ENCODE results near the gene DDX39B. TPM values are rescaled to one million over a fixed set of nuclear protein-coding genes. Genes with fewer than 3 reads are reported as not detected.

The DDX39B gene
- total RNA-seq, 1 donor from 2014 or later, result 265 TPM

DNA sequence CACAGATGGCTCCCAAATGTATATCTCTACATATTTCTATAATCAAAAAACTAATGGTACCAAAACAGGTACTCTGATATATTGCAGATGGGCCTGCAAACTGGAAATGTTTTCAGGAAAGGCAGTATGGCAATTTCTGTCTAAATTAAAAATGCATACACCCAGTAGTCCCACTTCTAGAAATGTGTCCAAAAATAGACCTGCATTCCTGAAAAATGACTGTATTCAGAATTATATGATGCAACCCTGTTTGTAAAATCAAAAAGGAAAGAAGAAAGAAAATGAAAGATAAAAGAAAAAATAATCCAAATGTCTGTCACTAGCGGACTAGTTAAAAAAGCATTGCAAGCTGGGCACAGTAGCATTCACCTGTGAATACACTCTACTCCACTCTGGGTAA, 56.7 kb downstream of the DDX39B start:
- intact Hi-C loops (cut with DNase I), result no loop called here
- Histone ChIP-seq H3K9me3 (no peaks in the 10 kb centered on the region), H3K4me1 (no peaks in the 10 kb centered on the region), H3K4me3 (no peak overlapping the region), H3K27me3 (ENCODE audit: low read depth) (no peaks in the 10 kb centered on the region), H3K36me3 (no peaks in the 10 kb centered on the region), H3K27ac (no peak overlapping the region)
- ATAC-seq (no peak), DNase-seq (no peak)
- TF ChIP-seq, protein P1, sequence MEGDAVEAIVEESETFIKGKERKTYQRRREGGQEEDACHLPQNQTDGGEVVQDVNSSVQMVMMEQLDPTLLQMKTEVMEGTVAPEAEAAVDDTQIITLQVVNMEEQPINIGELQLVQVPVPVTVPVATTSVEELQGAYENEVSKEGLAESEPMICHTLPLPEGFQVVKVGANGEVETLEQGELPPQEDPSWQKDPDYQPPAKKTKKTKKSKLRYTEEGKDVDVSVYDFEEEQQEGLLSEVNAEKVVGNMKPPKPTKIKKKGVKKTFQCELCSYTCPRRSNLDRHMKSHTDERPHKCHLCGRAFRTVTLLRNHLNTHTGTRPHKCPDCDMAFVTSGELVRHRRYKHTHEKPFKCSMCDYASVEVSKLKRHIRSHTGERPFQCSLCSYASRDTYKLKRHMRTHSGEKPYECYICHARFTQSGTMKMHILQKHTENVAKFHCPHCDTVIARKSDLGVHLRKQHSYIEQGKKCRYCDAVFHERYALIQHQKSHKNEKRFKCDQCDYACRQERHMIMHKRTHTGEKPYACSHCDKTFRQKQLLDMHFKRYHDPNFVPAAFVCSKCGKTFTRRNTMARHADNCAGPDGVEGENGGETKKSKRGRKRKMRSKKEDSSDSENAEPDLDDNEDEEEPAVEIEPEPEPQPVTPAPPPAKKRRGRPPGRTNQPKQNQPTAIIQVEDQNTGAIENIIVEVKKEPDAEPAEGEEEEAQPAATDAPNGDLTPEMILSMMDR (IDR thresholded peaks at IDR 0.05), result no peak

DNA sequence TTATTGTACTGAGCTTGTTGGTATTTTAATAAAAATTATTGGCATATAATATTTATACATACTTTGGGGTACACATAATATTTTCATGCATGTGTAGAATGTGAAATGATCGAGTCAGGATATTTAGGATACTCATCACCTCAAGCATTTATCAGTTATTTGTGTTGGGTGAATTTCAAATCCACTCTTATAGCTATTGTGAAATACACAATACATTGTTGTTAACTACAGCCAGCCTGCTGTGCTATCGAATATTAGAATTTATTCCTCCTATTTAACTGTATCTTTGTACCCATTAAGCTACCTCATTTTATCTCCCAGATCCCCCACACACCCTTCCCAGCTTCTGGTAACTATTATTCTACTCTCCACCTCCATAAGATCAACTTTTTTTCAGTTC, 58.4 kb downstream of the DDX39B start:
- Histone ChIP-seq H3K4me3 (no peak overlapping the region), H3K27me3 (ENCODE audit: low read depth) (no peaks in the 10 kb centered on the region), H3K4me1 (no peaks in the 10 kb centered on the region), H3K27ac (no peak overlapping the region), H3K36me3 (no peaks in the 10 kb centered on the region), H3K9me3 (no peaks in the 10 kb centered on the region)
- TF ChIP-seq, protein P1 (IDR thresholded peaks at IDR 0.05), result no peak
- DNase-seq (no peak), ATAC-seq (no peak)
- intact Hi-C loops (cut with DNase I), result no loop called here

DNA sequence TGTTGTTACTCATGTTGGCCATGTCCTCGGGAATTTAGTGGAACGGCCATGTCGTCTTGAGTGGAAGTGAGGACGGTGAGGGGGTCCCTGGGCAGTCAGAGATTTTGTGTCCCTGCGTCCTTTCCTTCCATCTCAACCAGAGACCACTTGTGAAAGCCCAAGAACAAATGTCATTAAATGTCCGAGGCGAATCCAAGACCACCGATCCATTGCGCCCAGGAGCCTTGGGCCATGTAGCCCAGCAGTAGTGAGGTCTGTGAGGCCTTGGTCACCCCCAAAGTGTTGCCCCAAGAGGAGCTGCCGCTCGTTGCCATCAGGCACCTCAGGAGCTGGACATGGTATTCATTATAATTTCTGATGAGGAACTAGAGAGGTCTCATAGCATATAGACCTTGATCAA, 61.2 kb downstream of the DDX39B start:
- ATAC-seq, result no peak
- TF ChIP-seq, protein P1 (IDR thresholded peaks at IDR 0.05), result no peak
- no peak for DNase-seq
- intact Hi-C loops (cut with DNase I), result no loop called here
- H3K4me3 ChIP-seq, result no peak overlapping the region
- no peaks in the 10 kb centered on the region for H3K4me1 ChIP-seq
- no peak overlapping the region for H3K27ac ChIP-seq
- H3K9me3 ChIP-seq, result no peaks in the 10 kb centered on the region
- H3K36me3 ChIP-seq, result no peaks in the 10 kb centered on the region
- H3K27me3 ChIP-seq (ENCODE audit: low read depth), result no peaks in the 10 kb centered on the region

Other genes starting within 250 kb of the DDX39B start
- gene HLA-B, start 184.8 kb downstream of the DDX39B start, total RNA-seq, result 2,736 TPM
- gene MICA, start 138.4 kb downstream of the DDX39B start, total RNA-seq, result 33.1 TPM
- gene MICB, start 43.9 kb downstream of the DDX39B start, total RNA-seq, result 13.8 TPM
- not detected for gene MCCD1, start 13.0 kb downstream of the DDX39B start, total RNA-seq
- 1.6 TPM for gene ATP6V1G2, start 4.6 kb upstream of the DDX39B start, total RNA-seq
- gene NFKBIL1, start 5.6 kb upstream of the DDX39B start, total RNA-seq, result 17.8 TPM
- not detected for gene LTA, start 30.3 kb upstream of the DDX39B start, total RNA-seq
- gene TNF, start 33.6 kb upstream of the DDX39B start, total RNA-seq, result 4.5 TPM
- 10.0 TPM for gene LTB, start 40.4 kb upstream of the DDX39B start, total RNA-seq
- 127 TPM for gene LST1, start 44.3 kb upstream of the DDX39B start, total RNA-seq
- 2.6 TPM for gene NCR3, start 51.0 kb upstream of the DDX39B start, total RNA-seq
- 109 TPM for gene AIF1, start 73.2 kb upstream of the DDX39B start, total RNA-seq
- 133 TPM for gene PRRC2A, start 78.7 kb upstream of the DDX39B start, total RNA-seq
- 253 TPM for gene BAG6, start 110.7 kb upstream of the DDX39B start, total RNA-seq
- gene APOM, start 113.9 kb upstream of the DDX39B start, total RNA-seq, result 1.6 TPM
- 24.7 TPM for gene C6orf47, start 118.8 kb upstream of the DDX39B start, total RNA-seq
- 15.4 TPM for gene GPANK1, start 123.0 kb upstream of the DDX39B start, total RNA-seq
- 117 TPM for gene CSNK2B, start 124.1 kb upstream of the DDX39B start, total RNA-seq
- 11.0 TPM for gene LY6G5B, start 128.0 kb upstream of the DDX39B start, total RNA-seq
- 2.9 TPM for gene LY6G5C, start 139.1 kb upstream of the DDX39B start, total RNA-seq
- 56.4 TPM for gene ABHD16A, start 161.3 kb upstream of the DDX39B start, total RNA-seq
- gene LY6G6F, start 164.9 kb upstream of the DDX39B start, total RNA-seq, result 0.97 TPM
- gene LY6G6D, start 173.3 kb upstream of the DDX39B start, total RNA-seq, result not detected
- gene LY6G6C, start 179.7 kb upstream of the DDX39B start, total RNA-seq, result not detected
- gene MPIG6B, start 181.4 kb upstream of the DDX39B start, total RNA-seq, result 2.6 TPM
- 67.0 TPM for gene DDAH2, start 187.3 kb upstream of the DDX39B start, total RNA-seq
- gene CLIC1, start 194.5 kb upstream of the DDX39B start, total RNA-seq, result 310 TPM
- gene MSH5, start 198.0 kb upstream of the DDX39B start, total RNA-seq, result 14.9 TPM
- gene SAPCD1, start 220.7 kb upstream of the DDX39B start, total RNA-seq, result 1.2 TPM
- gene VWA7, start 235.3 kb upstream of the DDX39B start, total RNA-seq, result 4.2 TPM

Measured in lower lobe of right lung (tissue), 2 donors.